GM18870 (cell line): ENCODE measurements around the gene ABTB2.
A peak's percentile ranks its signal among the peaks of the same experiment; 100 is the strongest.

ENCODE experiments used
- ATAC-seq: cut with Tn5 transposase; IDR thresholded peaks from one replicate; pipeline ENCODE4 v1.9.1; 2021; ENCODE audit warnings: moderate library complexity; ENCODE audit not compliant: unreplicated experiment

Gene ABTB2

DNA sequence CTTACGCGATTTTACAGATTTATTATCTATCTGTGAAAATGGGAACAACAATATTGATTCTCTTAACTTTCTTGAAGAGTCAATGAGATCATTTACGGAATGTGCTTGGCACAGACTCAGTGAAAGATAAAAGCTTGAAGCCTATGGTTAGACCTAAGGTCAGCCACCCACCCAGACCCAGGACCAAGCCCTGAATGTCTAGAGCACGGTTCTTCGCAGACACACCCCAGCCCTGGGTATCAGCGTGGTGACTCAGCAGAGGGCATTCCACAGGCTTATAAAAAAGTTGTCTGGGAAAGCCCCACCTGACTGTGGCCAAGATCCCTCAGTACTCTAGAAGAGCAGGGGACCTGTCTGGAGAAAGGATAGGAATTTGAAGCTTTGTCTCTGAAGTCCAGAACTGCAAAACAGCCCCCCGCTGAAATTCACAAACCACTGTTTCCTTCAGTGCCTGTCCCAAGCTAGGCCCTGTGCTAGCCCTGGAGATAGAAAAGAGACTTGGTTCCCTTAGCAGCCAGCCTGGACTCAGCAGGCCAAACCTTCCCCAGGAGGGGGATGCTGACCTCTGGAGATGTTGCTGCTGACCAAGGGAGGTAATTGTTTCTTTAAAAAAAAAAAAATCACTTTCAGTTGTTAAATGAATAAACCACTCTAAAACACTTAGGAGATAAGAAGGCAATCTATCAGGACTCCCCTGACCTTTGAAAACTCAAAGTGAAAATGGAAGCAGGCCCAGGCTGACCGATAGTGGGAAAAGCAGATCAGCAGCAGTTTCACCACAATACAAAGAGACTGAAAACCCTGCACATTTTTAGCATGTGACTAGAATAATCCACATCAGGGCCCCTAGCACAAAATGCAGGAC, 114.0 kb downstream of the ABTB2 start:
- ATAC-seq = peak; percentile 82

DNA sequence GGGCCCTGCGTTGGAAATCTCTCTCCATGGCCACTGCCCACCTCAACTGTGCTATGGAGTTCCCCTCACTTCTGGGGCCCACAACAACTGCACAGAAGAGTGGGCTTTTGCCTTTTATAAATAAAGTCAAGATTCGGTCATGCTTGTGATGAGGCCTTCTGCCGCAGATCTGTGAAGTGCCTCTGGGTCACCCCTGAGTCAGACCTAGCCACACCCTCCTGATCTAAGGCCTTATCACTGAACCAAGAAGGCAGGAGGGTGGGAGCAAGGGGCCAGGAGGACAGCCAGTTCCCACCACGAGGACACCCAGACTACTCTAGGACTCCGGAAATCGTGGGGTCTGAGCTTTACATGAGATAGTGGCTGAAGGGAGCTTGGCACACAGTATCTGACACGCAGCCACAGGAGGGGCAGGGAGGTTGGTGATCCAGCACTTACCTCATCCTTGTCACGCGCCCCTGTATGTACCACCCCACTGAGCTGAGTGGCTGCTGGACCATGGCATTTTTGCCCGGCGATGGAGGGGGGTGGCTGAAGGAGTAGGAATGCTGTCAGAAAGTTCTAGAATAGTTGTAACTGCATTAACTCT, 115.7 kb downstream of the ABTB2 start:
- no peak for ATAC-seq

DNA sequence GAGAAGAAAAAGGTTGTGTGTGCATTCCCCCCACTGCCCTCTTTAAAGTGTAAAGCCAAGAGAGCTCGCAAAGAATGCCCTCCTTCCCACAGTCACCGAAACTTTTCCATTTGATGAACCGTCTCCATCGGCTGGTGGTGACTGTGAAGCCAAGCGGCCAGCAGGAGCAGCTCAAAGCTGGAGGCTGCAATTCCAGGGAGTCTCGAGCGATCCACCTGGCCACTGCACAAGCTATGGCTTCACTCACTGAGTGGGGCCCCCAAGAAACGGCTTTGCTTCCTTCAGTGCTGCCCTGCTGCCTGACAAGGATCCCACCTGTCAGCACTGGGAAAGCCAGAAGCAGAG, 117.7 kb downstream of the ABTB2 start:
- ATAC-seq = no peak

DNA sequence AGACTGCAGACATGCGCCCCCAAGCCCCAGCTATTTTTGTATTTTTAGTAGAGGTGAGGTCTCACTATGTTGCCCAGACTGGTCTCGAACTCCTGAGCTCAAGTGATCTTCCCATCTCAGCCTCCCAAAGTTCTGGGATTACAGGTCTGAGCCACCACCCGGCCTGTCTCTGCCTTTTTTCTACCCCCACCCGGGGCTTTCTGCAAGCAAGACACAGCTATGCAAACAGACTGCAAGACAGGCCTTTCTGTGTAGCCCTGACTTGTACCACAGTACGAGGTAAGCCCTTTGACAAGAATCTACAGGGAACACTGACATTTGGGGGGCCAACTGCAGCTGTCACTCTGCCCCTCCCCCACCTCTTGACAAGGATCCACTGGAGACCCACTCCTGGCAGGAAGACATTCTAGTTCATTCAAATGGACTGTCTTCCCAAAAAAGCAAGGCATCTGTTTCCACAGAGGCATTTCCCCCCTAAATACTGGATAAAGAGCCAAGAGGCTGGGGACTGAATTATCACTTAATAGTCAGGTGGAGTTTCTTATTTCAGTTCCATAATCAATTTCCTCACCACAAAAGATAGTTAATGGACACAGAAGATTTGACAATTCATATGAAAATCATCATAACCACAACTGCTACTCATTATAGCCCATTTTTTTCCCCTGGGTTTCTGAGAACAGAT, 118.2 kb downstream of the ABTB2 start:
- ATAC-seq = no peak

DNA sequence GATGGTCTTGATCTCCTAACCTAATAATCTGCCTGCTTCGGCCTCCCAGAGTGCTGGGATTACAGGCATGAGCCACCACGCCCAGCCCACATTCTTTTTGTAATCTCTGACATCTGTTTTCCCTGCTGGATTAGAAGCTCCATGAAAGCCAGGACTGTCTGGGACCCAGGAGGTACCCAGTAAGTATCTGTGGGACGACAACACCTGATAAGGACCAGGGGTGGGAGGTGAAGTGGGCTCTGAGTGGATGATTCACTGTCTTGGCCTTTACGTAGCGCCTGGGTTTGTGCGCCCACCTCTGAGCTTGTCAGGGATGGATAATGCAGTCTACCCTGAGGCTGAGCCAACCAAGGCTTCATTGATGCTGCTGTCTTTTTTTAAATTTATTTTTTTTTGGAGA, 118.8 kb downstream of the ABTB2 start:
- ATAC-seq = no peak

DNA sequence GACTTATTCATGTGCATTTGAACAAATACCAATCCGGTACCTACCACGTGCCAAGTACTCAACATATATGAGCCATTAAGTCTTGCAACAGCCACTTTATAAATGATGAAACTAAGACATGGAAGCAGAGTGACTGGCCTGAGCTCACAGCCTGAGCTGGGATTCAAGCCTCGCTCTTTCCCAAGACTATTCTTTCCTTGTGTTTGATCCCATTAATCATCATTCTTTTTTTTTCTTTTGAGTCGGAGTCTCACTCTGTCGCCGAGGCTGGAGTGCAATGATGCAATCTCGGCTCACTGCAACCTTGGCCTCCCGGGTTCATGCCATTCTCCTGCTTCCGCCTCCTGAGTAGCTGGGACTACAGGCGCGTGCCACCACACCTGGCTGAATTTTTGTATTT, 119.3 kb downstream of the ABTB2 start:
- no peak for ATAC-seq

DNA sequence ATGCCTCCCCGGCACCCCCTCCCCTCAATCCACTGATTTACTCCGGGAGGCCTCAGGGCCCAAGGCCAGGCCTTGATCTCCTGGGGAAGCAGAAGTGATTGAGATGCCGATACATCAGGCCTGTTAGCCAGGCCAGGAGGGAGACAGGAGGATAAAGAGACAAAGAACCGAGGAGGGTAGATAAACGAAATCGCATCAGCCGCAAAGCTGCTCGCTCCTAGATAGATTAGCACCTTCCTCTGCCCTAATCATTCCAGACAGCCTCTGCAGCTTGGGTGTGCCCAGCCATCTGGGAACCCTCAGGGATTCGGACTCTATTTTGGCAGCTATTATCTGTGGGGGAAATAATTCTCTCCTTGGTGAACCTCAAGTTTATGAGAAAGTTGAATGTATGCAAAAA, 121.2 kb downstream of the ABTB2 start:
- ATAC-seq = no peak

DNA sequence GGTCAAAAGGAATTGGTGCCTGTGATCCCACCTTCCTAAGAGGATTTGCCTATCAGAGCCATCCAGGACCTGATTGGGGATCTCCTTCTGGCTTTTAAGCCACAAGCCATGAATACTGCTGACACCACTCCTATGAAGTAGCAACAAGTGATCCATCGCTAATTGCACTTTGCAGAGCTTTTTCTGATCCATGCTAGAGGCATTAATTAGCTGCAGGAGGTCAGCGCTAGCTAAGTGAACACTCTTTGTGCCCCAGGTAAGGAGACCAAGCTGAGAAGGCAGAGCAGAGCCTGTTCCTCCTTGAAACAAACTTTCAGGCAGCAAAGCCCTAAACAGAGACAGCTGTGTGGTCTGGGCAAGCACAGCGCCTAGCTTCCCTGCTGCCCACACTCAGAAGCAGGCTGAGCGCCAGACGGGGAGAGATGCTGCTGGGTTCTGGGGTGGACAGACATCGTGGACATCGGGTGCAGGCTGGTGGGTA, 122.2 kb downstream of the ABTB2 start:
- no peak for ATAC-seq

DNA sequence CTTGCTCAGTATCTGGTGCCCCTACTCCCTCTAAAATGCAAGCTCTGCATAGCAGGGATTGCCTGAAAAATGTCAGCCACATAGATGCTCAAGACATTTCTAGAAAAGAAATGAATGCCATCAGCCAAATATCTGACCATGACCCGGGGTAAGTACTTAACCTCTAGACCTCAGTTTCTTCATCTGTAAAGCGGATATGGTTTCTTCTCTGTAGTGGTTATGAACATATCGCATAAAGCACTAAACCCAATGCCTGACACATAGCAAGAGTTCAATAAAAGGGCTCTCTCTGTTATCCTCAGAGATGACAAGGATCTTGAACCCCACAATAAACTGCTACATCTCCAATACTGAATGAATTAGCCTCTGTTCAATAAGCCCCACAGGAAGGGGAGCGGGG, 122.6 kb downstream of the ABTB2 start:
- ATAC-seq = no peak

DNA sequence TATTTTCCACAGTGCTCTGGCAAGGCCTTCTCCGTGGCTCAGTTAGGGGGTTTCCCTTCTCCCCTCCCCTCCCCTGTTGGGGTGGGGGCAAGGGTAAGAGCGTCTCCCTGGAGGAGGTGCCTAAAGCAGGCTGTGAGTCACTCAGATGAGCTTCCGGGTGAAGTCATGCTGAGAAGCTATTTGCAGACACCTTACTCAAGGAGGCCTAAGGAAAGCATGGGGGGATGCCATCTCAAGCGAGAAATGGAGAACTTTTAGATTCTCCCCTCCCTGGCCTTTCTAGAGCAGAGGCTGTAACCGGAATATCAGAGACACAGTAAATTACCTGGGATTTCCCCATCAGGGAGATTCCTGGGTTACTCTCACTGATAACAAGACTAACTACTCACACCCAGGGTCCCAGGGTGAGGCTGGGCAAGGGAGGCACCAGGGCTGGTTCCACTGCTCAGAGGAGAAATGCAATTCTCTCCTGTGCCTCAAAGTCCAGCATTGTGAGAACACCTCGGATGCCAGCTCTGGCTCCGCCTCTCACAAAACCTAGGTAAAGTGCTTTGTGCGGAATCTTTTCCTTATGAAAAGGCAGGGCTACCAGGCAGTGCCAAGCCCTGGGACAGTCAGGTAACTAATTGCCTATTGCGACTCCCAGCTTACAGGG, 123.6 kb downstream of the ABTB2 start:
- ATAC-seq = peak; percentile 78

DNA sequence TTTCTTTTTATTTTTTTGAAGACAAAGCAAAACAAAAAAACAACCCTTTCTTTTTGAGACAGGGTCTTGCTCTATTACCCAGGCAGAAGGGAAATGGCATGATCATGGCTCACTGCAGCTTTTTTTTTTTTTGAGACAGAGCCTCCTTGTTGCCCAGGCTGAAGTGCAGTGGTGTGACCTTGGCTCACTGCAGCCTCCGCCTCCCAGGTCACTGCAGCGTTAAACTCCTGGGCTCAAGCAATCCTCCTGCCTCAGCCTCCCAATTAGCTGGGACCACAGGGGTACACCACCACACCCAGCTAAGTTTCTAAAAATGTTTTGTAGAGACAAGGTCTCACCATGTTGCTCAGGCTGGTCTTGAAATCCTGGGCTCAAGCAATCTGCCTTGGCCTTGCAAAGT, 124.6 kb downstream of the ABTB2 start:
- ATAC-seq = no peak

DNA sequence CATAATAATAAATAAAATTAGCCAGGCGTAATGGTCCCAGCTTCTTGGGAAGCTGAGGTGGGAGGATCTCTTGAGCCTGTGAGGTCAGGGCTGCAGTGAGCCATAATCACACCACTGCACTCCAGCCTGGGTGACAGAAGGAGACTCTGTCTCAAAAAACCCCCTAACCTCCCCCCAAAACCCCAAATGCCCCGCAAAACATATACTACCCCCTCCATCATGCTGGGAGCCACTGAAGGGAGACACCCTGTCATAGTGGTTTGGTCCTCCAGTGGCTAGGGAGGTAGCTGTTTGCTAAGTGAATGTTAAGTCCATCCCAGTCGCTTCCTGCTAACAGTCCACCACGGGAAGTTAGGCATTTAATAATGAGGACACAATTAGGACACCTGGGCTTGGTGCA, 125.0 kb downstream of the ABTB2 start:
- no peak for ATAC-seq

DNA sequence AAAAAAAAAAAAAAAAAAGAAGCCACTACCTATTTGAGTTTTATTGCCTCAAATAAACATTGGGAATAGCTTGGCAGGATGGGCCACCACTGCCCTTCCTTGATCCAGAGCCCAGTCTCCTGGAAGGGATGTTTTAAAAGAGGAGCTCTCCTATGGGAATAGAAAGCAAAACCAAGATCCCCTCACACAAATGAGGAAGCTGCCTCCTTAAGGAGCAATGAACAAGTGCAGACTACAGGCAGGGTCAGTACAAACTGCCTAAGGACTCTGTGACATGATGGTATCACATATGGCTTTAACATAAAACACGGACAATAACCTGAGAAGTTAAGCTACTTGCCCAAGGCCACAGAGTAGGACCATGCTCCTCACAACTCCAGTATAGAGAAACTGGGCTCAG, 131.6 kb downstream of the ABTB2 start:
- ATAC-seq = no peak

DNA sequence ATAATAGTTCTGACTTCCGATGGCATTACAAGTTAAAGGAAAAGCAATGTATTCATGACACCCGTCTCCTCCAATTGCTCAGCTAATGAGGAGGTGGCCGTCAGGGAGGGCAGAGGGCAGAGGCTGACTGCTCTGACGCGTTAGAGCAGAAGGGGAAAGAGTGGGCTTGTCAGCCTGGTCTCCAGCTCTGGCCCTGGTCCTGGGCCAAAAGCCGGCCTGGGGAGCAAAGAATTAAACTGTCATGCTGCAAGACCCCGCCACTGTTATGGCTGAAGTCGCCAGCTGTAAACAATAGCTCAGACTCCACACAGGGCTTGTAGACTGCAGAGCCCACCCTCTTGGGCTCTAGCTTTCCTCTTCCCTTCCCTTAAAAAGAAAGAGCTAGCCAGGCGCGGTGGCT, 132.7 kb downstream of the ABTB2 start:
- no peak for ATAC-seq

DNA sequence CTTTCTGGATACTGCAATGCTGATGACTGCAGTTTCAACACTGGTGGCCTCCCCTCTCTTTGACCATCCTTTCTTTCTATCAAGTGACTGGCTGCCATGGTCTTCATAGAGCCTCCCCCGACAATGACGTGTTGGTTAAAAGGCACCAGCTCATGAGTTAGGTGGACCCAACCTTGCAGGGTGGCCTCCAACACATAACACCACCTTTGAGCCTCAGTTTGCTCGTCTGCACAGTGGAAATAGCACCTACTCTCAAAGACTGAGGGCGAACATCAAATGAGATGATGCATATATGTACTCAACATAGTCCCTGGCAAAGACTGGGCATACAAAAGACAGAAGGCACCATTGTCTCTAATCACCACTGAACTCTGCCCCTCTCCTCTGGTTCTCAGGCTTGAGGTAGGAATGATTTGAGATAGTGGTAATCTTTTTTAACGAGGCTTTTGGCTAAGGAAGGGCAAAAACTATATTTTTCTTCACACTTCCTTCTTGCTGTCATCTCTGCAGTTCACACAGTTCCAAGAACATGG, 133.3 kb downstream of the ABTB2 start:
- no peak for ATAC-seq

DNA sequence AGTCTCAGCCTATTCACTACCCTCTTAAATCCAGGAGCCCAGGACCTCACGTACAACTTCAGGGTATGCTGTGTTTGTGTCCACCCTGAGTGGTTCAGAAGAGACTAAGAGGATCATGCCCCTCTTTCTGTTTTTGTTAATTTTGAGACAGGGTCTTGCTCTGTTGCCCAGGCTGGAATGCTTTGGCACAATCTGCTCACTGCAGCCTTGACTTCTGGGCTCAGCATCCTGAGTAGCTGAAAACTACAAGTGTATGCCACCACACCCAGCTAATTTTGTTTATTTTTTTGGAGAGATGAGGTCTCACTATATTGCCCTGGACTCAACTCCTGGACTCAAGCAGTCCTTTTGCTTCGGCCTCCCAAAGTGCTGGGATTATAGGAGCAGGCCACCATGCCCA, 133.9 kb downstream of the ABTB2 start:
- no peak for ATAC-seq

DNA sequence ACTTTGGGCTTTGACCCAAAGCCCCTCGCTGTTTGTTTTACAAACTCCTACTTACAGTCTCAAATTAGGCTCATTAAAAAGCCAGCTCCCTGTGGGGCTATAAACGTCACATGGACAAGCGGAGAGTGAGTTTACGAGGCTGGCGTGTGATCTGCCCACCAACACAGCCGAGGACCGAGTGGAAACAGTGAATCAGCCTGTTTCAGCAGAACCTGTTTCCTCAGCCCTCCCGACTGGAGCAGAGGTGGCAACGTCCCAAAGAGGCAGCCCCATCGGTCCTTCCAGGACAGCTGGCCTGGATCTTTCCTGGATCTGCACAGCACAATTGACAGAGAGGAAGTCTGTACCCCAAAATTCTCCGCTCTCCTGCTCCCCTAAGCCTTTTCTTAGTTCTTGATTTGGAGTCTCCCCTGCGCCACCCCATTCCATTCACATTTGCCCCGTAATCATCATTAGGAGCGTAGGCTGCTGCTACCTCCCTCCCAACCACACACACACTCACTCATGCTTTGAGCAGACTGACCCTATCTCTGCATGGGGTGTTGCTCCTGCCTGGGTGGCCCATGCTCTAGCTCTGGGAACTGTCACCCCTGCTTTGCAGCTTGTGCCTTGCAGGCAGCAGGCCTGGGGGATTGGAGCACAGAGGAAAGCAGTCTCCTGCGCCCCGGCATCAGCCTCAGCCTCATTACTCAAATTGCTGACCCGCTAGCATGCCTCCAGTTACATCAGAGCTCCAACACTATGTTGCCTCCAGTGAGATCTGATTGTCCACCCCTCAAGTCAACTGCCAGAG, 134.6 kb downstream of the ABTB2 start:
- ATAC-seq = no peak

DNA sequence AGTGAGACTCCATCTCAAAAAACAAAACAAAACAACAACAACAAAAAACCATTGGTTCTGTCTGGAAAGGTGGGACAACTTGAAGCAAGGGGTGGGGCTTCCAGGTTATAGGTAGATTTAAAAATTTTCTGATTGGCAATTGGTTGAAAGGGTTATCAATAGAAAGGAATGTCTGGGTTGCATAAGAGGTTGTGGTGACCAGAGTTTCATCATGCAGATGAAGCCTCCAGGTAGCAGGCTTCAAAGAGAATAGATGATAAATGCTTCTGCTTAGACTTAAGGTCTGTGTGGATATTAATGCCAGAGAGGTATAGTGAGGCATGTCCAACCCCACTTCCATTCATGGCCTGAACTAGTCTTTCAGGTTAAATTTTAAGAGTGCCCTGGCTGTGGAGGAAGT, 135.8 kb downstream of the ABTB2 start:
- ATAC-seq = no peak

DNA sequence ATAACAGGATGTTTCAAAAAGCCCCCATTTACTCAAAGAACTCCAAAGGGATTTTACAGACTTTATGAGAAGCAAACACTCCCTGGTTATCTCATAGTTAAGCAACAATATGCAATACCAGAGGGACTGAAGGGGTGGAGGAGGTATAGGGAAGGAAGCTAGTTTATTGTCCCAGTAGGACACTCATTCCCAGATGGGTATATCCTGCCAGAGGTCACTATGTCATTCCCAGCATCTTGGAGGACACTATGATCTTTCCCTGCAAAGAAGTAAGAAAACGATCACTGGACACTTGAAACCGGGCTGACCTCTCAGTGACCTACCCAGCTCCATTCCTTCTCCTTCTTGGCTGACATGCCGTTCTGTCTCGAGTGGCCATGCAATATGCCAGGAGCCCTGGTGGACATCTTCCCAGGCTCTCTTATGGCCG, 137.9 kb downstream of the ABTB2 start:
- no peak for ATAC-seq

DNA sequence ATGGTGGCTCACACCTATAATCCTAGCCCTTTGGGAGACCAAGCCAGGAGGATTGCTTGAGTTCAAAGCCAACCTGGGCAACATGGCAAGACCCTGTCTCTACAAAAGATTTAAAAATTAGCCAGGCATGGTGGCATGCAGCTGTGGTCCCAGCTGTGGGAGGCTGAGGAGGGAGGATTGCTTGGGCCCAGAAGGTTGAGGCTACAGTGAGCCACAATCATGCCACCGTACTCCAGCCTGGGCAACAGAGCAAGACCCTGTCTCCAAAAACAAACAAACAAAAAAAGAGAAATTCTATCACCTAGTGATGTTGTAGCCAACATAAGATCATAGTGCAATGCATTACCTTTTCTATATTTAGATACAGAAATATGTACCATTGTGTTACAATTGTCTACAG, 138.5 kb downstream of the ABTB2 start:
- no peak for ATAC-seq
